ENCODE data around the gene HIVEP2.

The HIVEP2 gene

DNA sequence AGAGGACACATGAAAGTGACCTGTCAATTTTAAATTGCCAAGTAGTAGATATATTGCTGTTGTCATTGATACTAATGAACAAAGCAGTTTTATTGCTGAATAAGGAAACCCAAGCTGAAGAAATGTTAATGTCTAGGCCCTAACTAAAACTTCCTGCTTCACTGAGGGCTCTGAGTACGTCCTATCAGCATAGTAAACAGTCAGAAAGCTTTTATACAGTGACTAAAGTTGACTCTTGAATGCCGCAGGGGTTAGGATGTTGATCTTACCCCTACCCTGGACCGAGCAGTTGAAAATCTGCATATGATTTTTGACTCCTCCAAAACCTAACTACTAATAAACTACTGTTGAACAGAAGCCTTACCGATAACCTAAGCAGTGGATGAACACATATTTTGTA, 149.0 kb downstream of the HIVEP2 start:
- Histone ChIP-seq H3K4me2 (ENCODE audit: low read length) (no peak overlapping the region), H3K9ac (no peak overlapping the region), H3K9me3 (ENCODE audit: control insufficient read depth, low read length) (no peaks in the 10 kb centered on the region), H3K4me1 (no peaks in the 10 kb centered on the region), H3K36me3 (ENCODE audit: control insufficient read depth, insufficient read depth, low read length) (no peaks in the 10 kb centered on the region), H3K79me2 (no peaks in the 10 kb centered on the region), H3K27me3 (ENCODE audit: control insufficient read depth, insufficient read depth, low read length) (no peaks in the 10 kb centered on the region), H3K4me3 (ENCODE audit: low read depth, low read length) (no peak overlapping the region), H3K27ac (no peak overlapping the region), H2AFZ (no peak overlapping the region)
- TF ChIP-seq, protein P1, sequence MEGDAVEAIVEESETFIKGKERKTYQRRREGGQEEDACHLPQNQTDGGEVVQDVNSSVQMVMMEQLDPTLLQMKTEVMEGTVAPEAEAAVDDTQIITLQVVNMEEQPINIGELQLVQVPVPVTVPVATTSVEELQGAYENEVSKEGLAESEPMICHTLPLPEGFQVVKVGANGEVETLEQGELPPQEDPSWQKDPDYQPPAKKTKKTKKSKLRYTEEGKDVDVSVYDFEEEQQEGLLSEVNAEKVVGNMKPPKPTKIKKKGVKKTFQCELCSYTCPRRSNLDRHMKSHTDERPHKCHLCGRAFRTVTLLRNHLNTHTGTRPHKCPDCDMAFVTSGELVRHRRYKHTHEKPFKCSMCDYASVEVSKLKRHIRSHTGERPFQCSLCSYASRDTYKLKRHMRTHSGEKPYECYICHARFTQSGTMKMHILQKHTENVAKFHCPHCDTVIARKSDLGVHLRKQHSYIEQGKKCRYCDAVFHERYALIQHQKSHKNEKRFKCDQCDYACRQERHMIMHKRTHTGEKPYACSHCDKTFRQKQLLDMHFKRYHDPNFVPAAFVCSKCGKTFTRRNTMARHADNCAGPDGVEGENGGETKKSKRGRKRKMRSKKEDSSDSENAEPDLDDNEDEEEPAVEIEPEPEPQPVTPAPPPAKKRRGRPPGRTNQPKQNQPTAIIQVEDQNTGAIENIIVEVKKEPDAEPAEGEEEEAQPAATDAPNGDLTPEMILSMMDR (IDR thresholded peaks at IDR 0.05): no peak

- H3K4me3 ChIP-seq (ENCODE audit: low read depth, low read length): no peak overlapping the region
- no peaks in the 10 kb centered on the region for H3K27me3 ChIP-seq (ENCODE audit: control insufficient read depth, insufficient read depth, low read length)
- H3K79me2 ChIP-seq: no peaks in the 10 kb centered on the region
- H3K4me1 ChIP-seq: no peaks in the 10 kb centered on the region
- no peak overlapping the region for H3K9ac ChIP-seq
- no peaks in the 10 kb centered on the region for H3K36me3 ChIP-seq (ENCODE audit: control insufficient read depth, insufficient read depth, low read length)
- no peak overlapping the region for H3K27ac ChIP-seq
- no peak overlapping the region for H2AFZ ChIP-seq
- TF ChIP-seq, protein P1 (IDR thresholded peaks at IDR 0.05): no peak
- no peak overlapping the region for H3K4me2 ChIP-seq (ENCODE audit: low read length)
- H3K9me3 ChIP-seq (ENCODE audit: control insufficient read depth, low read length): no peaks in the 10 kb centered on the region
Measured at GRCh38 chr6:142794424-142794823, 150.6 kb downstream of the HIVEP2 start.

DNA sequence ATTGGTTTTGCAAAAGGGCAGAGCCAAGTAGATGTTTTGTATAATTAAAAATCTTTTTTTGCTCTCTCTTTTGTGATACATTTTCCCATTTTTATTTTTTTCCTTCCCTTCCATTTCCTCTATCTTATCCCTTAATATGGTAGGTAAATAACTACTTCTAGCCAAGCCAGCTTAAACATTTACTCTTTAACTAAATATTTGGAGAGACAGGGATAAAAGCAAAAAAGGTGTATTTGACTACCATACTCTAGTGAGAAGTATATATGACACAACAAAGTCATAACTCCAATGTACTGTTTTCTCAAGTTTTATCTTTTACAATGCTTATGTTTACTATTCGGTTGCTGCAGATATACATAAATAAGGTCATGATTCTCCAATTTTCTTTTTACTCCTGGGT, 154.7 kb downstream of the HIVEP2 start:
- no peaks in the 10 kb centered on the region for H3K79me2 ChIP-seq
- no peak overlapping the region for H3K4me3 ChIP-seq (ENCODE audit: low read depth, low read length)
- no peak overlapping the region for H3K4me2 ChIP-seq (ENCODE audit: low read length)
- H3K36me3 ChIP-seq (ENCODE audit: control insufficient read depth, insufficient read depth, low read length): no peaks in the 10 kb centered on the region
- H3K9ac ChIP-seq: no peak overlapping the region
- no peaks in the 10 kb centered on the region for H3K9me3 ChIP-seq (ENCODE audit: control insufficient read depth, low read length)
- H2AFZ ChIP-seq: no peak overlapping the region
- H3K27me3 ChIP-seq (ENCODE audit: control insufficient read depth, insufficient read depth, low read length): no peaks in the 10 kb centered on the region
- TF ChIP-seq, protein P1 (IDR thresholded peaks at IDR 0.05): no peak
- no peaks in the 10 kb centered on the region for H3K4me1 ChIP-seq
- no peak overlapping the region for H3K27ac ChIP-seq

DNA sequence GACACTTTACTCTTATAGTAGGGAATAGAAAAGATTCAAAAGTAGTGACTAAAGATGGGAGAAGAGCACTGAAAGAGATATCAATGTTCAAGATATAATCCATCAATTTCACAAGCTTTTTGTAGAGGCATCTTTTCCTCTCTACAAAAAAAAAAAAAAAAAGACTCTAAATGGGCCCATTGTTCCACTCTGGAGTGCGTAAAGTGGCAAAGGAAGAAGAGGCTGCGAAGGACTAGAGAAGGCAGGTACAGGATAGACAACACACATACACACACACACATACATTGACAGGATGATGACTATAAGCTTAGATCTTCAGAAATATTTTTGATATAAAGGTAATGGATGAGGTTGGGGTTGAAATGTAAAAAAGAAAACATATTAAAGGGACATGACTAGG, 157.6 kb downstream of the HIVEP2 start:
- no peak overlapping the region for H2AFZ ChIP-seq
- no peaks in the 10 kb centered on the region for H3K79me2 ChIP-seq
- no peak overlapping the region for H3K4me3 ChIP-seq (ENCODE audit: low read depth, low read length)
- no peaks in the 10 kb centered on the region for H3K36me3 ChIP-seq (ENCODE audit: control insufficient read depth, insufficient read depth, low read length)
- H3K9me3 ChIP-seq (ENCODE audit: control insufficient read depth, low read length): no peaks in the 10 kb centered on the region
- H3K4me1 ChIP-seq: no peaks in the 10 kb centered on the region
- no peak overlapping the region for H3K27ac ChIP-seq
- H3K9ac ChIP-seq: no peak overlapping the region
- TF ChIP-seq, protein P1 (IDR thresholded peaks at IDR 0.05): no peak
- no peaks in the 10 kb centered on the region for H3K27me3 ChIP-seq (ENCODE audit: control insufficient read depth, insufficient read depth, low read length)
- no peak overlapping the region for H3K4me2 ChIP-seq (ENCODE audit: low read length)

GRCh38 chr6:142786476-142786875, 158.5 kb downstream of the HIVEP2 start:
- no peaks in the 10 kb centered on the region for H3K79me2 ChIP-seq
- H3K4me3 ChIP-seq (ENCODE audit: low read depth, low read length): no peak overlapping the region
- no peak overlapping the region for H3K27ac ChIP-seq
- no peak overlapping the region for H3K4me2 ChIP-seq (ENCODE audit: low read length)
- H2AFZ ChIP-seq: no peak overlapping the region
- TF ChIP-seq, protein P1 (IDR thresholded peaks at IDR 0.05): no peak
- H3K9ac ChIP-seq: no peak overlapping the region
- H3K9me3 ChIP-seq (ENCODE audit: control insufficient read depth, low read length): no peaks in the 10 kb centered on the region
- no peaks in the 10 kb centered on the region for H3K4me1 ChIP-seq
- no peaks in the 10 kb centered on the region for H3K27me3 ChIP-seq (ENCODE audit: control insufficient read depth, insufficient read depth, low read length)
- no peaks in the 10 kb centered on the region for H3K36me3 ChIP-seq (ENCODE audit: control insufficient read depth, insufficient read depth, low read length)

Data from parathyroid adenoma (tissue), 2 donors.